Natural killer cell treated with Interleukin-12 subunit alpha and Interleukin-12 subunit beta and Interleukin-15 and Interleukin-18, amount 100 ng/mL, for 72 hours (primary cell): ENCODE results near the gene SCNN1A. TPM values are rescaled to one million over a fixed set of nuclear protein-coding genes. Genes with fewer than 3 reads are reported as not detected.

Source experiments
- ATAC-seq, 2 donors: fragments of 150-1000 bp; cut with Tn5 transposase in 1 of 2; sonication (Bioruptor Pico), chemical (Tn5 transposase) in 1 of 2; 2 replicates each; pipeline ENCODE4 v1.10.0; 2021
- DNase-seq: peaks from one replicate; pipeline ENCODE4 v3.0.0; 2022; ENCODE audit warnings: low spot score
- H3K27ac Mint-ChIP-seq, 2 donors: 1 replicate in 1 of 2; 2 replicates in 1 of 2; pipeline ENCODE4 v1.8.0; 2022; ENCODE audit warnings: mixed read lengths in 2 of 2, mild to moderate bottlenecking in 1 of 2, moderate library complexity in 1 of 2
- H3K27me3 Mint-ChIP-seq, 2 donors: 1 replicate in 1 of 2; 2 replicates in 1 of 2; pipeline ENCODE4 v1.8.0; 2022; ENCODE audit warnings: mixed read lengths in 2 of 2
- H3K36me3 Mint-ChIP-seq: one replicate; pipeline ENCODE4 v1.8.0; 2022; ENCODE audit warnings: mixed read lengths
- H3K4me1 Mint-ChIP-seq, 2 donors: 1 replicate in 1 of 2; 2 replicates in 1 of 2; pipeline ENCODE4 v1.8.0; 2022; ENCODE audit warnings: low read depth in 2 of 2, mixed read lengths in 2 of 2, mild to moderate bottlenecking in 1 of 2
- H3K4me3 Mint-ChIP-seq: one replicate; pipeline ENCODE4 v1.8.0; 2022; ENCODE audit warnings: mixed read lengths
- H3K9me3 Mint-ChIP-seq: 2 replicates; pipeline ENCODE4 v1.8.0; 2022; ENCODE audit warnings: mixed read lengths
- total RNA-seq, 2 donors: library from RNA; stranded (reverse); gene quantifications; one replicate each; pipeline ENCODE4 v1.2.3, GENCODE V29; 2022

The SCNN1A gene
- total RNA-seq, 2 donors from 2014 or later, result not detected

GRCh38 chr12:6334359-6334758 lies 41.0 kb downstream of the SCNN1A start:
- H3K4me3 Mint-ChIP-seq, result no peak overlapping the region
- DNase-seq (no peak), ATAC-seq (no peak)
- no peaks in the 10 kb centered on the region for H3K9me3 Mint-ChIP-seq
- peaks cover 50% of the 10 kb centered on the region in 2 donors for H3K4me1 Mint-ChIP-seq
- no peak overlapping the region for H3K27ac Mint-ChIP-seq
- peaks cover 18% of the 10 kb centered on the region for H3K36me3 Mint-ChIP-seq
- no peaks in the 10 kb centered on the region for H3K27me3 Mint-ChIP-seq

- DNase-seq, result no peak
- H3K4me3 Mint-ChIP-seq, result no peak overlapping the region
- no peak overlapping the region for H3K27ac Mint-ChIP-seq
- ATAC-seq, result peak in 1 of 2 donors; percentile 51
- no peaks in the 10 kb centered on the region for H3K9me3 Mint-ChIP-seq
- peaks cover 18% of the 10 kb centered on the region for H3K36me3 Mint-ChIP-seq
- H3K4me1 Mint-ChIP-seq, result peaks cover 50% of the 10 kb centered on the region in 2 donors
- no peaks in the 10 kb centered on the region for H3K27me3 Mint-ChIP-seq
These were observed 41.8 kb downstream of the SCNN1A start for GRCh38 chr12:6333566-6333965.

- no peak for DNase-seq
- Mint-ChIP-seq H3K27ac (no peak overlapping the region), H3K4me1 (peaks cover 50% of the 10 kb centered on the region in 2 donors), H3K27me3 (no peaks in the 10 kb centered on the region), H3K36me3 (peaks cover 18% of the 10 kb centered on the region), H3K4me3 (no peak overlapping the region), H3K9me3 (no peaks in the 10 kb centered on the region)
- no peak for ATAC-seq
These were observed 42.3 kb downstream of the SCNN1A start for GRCh38 chr12:6333029-6333428.

DNA sequence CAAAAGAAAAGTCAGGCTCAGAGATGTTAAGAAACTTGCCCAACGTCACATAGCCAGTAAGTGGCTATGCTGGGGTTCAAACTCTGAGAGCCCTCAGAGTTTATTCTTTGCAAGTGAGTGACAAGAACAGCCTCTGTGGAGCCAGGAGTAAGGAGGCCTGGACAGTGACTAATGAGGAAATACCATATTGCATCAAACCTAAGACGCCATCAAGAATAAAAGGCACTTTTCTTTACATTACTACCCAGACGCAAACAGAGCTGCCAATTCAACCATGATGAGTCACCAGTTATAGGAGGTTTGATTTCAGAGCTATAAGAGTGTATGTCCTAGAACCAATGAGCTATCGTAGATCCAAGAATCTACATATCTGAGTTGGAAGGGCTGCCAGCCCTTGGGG lies 42.9 kb downstream of the SCNN1A start:
- no peaks in the 10 kb centered on the region for H3K9me3 Mint-ChIP-seq
- no peak overlapping the region for H3K4me3 Mint-ChIP-seq
- no peaks in the 10 kb centered on the region for H3K27me3 Mint-ChIP-seq
- peaks cover 18% of the 10 kb centered on the region for H3K36me3 Mint-ChIP-seq
- H3K4me1 Mint-ChIP-seq, result peaks cover 50% of the 10 kb centered on the region in 2 donors
- H3K27ac Mint-ChIP-seq, result no peak overlapping the region
- ATAC-seq (peak; percentile 0 to 33), DNase-seq (no peak)

DNA sequence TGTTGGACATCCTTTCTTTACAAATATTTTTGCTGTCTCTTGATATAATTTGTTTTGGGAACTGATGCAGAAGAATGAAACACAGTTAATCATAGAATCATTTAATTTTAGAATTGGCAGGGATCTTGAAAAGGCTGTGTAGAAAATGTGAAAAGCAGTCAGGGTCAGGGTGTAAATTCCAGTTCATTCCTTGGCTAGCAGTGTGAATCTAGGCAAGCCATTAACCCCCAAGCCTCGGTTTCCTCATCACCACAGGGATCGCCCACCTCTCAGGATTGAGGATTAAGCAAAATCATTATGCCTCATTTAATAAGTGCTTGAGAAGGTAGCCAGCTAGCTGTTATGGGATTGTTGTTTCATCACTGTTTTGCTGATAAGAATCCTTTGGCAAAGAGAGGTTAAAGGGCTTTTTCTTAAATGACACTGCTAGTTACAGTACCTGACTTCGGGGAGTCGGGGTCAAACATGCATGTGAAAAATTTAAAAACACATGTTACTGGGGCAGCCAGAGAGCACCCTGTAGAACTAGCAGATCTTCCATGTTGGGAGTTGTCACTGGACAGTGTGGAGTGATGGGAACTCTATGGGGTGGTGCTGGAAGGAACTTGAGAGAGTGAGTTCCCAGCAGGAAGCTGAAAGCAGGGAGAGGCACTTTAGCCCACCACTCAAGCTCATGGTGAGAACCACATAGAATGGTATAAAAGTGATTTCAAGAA lies 44.2 kb downstream of the SCNN1A start:
- H3K9me3 Mint-ChIP-seq, result no peaks in the 10 kb centered on the region
- no peak for DNase-seq
- peaks cover 18% of the 10 kb centered on the region for H3K36me3 Mint-ChIP-seq
- H3K27me3 Mint-ChIP-seq, result no peaks in the 10 kb centered on the region
- H3K4me1 Mint-ChIP-seq, result peaks cover 51 to 52% of the 10 kb centered on the region in 2 donors
- no peak overlapping the region for H3K27ac Mint-ChIP-seq
- peak overlapping the region; percentile 5 for H3K4me3 Mint-ChIP-seq
- no peak for ATAC-seq

DNA sequence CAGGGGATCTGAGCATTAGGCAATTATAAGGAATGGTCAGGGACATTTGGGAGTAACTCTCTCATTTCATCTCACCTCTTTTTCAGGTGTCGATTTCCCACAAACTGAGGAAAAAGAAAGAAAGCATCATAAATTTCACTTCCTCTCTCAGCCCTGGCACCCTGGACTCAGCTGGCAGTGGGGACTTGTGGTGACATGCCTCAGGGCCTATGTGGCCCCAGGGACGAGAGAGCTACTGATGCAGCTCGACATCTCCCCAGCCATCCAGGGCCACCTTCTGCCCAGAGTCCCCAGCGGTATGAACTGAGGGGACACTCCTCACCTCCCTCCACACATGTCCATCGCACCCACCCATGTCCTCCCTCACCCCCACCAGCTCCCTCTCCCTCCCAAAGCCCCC lies 45.2 kb downstream of the SCNN1A start:
- ATAC-seq (no peak), DNase-seq (no peak)
- Mint-ChIP-seq H3K27me3 (no peaks in the 10 kb centered on the region), H3K36me3 (peaks cover 18% of the 10 kb centered on the region), H3K27ac (no peak overlapping the region), H3K9me3 (no peaks in the 10 kb centered on the region), H3K4me1 (peaks cover 49 to 50% of the 10 kb centered on the region in 2 donors), H3K4me3 (no peak overlapping the region)

DNA sequence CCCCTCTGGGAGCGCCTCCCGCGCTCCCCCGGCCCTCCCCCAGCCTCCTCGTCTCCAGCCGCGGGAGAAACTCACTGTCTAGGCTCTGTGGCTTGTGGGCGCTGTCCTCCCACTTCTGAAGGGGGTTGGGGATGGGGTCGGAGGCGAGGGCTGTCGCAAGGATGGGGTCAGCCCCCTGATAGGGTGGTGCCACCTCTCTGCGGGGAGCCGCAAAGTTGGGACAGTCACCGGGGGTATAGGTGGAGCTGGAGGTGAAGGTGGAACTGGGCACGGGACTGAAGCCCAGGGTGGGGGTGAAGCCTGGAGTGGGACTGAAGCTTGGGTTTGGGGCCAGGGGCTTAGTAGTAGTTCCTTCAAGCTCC lies 45.7 kb downstream of the SCNN1A start:
- ATAC-seq, result no peak
- peaks cover 18% of the 10 kb centered on the region for H3K36me3 Mint-ChIP-seq
- no peak for DNase-seq
- no peak overlapping the region for H3K4me3 Mint-ChIP-seq
- H3K27me3 Mint-ChIP-seq, result no peaks in the 10 kb centered on the region
- H3K4me1 Mint-ChIP-seq, result peaks cover 49 to 50% of the 10 kb centered on the region in 2 donors
- H3K9me3 Mint-ChIP-seq, result no peaks in the 10 kb centered on the region
- H3K27ac Mint-ChIP-seq, result no peak overlapping the region

DNA sequence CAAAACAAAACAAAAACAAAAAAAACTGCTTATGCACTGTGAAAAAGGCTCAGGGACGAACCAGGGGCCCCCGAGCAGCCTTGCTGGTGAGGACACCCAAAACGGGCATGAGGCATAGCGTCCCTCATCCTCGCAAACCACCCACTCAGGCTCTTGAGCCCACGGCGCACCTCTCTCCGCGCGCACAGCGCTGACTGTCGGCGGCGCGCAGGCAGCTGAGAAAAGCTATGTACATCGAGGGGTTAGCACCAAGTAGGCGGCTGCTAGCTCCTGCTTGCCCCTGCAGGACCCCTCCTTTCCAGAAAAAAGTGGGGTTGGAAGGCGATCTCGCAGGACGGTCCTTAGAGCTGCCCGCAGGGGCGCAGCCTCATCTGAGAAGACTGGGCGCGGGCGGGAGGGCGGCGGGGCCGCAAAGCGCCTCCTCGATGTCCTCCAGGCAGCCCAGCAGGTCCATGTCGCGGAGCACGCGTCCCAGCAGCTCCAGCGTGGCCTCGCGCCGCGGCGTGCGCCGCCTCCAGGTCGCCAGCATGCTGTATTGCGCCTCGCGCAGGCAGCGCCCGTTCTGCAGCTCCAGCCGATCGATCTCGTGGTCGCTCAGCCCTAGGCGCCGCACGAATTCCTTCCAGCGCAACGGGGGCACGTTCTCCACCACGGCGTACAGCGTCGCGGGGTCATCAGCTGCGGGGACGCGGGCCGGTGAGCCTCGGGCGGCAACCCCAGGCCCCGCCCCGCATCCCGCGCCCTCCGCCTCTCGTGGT lies 46.2 kb downstream of the SCNN1A start:
- Mint-ChIP-seq H3K27ac (no peak overlapping the region), H3K4me3 (no peak overlapping the region), H3K36me3 (peaks cover 18% of the 10 kb centered on the region), H3K27me3 (no peaks in the 10 kb centered on the region), H3K4me1 (peaks cover 50 to 51% of the 10 kb centered on the region in 2 donors), H3K9me3 (no peaks in the 10 kb centered on the region)
- no peak for ATAC-seq
- no peak for DNase-seq

GRCh38 chr12:6328045-6328779 lies 47.2 kb downstream of the SCNN1A start:
- peaks cover 18% of the 10 kb centered on the region for H3K36me3 Mint-ChIP-seq
- no peak for DNase-seq
- H3K4me3 Mint-ChIP-seq, result no peak overlapping the region
- H3K27me3 Mint-ChIP-seq, result no peaks in the 10 kb centered on the region
- no peak overlapping the region for H3K27ac Mint-ChIP-seq
- peaks cover 48 to 49% of the 10 kb centered on the region in 2 donors for H3K4me1 Mint-ChIP-seq
- ATAC-seq, result no peak
- H3K9me3 Mint-ChIP-seq, result no peaks in the 10 kb centered on the region

DNA sequence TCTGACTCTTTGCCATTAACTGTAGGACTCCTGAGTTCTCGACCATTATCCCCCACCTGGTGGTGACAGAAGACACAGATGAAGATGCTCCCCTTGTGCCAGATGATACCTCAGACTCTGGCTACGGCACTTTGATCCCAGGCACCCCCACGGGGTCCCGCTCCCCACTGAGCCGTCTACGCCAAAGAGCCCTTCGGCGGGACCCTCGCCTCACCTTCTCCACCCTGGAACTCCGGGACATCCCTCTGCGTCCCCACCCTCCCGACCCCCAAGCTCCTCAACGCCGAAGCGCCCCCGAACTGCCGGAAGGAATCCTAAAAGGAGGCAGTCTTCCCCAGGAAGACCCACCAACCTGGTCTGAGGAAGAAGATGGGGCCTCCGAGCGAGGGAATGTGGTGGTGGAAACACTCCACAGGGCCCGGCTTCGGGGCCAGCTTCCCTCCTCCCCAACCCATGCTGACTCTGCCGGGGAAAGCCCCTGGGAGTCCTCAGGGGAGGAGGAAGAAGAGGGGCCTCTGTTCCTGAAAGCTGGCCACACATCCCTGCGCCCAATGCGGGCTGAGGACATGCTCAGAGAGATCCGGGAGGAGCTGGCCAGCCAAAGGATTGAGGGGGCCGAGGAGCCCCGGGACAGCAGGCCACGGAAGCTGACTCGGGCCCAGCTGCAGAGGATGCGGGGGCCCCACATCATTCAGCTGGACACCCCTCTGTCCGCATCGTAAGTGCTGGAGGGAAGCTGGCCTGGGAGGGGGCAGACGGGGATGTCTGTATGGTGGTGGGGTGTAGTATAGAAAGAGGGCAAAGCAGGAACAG lies 47.9 kb downstream of the SCNN1A start:
- Mint-ChIP-seq H3K4me3 (no peak overlapping the region), H3K27ac (no peak overlapping the region), H3K36me3 (peaks cover 12% of the 10 kb centered on the region), H3K9me3 (no peaks in the 10 kb centered on the region), H3K4me1 (peaks cover 45 to 46% of the 10 kb centered on the region in 2 donors), H3K27me3 (no peaks in the 10 kb centered on the region)
- ATAC-seq (no peak), DNase-seq (no peak)

- H3K4me3 Mint-ChIP-seq, result no peak overlapping the region
- peaks cover 8% of the 10 kb centered on the region for H3K36me3 Mint-ChIP-seq
- peak in 1 of 2 donors; percentile 47 for ATAC-seq
- peaks cover 43 to 46% of the 10 kb centered on the region in 2 donors for H3K4me1 Mint-ChIP-seq
- H3K9me3 Mint-ChIP-seq, result no peaks in the 10 kb centered on the region
- peak overlapping the region; percentile 71 to 91 for H3K27ac Mint-ChIP-seq
- H3K27me3 Mint-ChIP-seq, result no peaks in the 10 kb centered on the region
- DNase-seq, result no peak
These were observed 48.8 kb downstream of the SCNN1A start for GRCh38 chr12:6326316-6327228.

DNA sequence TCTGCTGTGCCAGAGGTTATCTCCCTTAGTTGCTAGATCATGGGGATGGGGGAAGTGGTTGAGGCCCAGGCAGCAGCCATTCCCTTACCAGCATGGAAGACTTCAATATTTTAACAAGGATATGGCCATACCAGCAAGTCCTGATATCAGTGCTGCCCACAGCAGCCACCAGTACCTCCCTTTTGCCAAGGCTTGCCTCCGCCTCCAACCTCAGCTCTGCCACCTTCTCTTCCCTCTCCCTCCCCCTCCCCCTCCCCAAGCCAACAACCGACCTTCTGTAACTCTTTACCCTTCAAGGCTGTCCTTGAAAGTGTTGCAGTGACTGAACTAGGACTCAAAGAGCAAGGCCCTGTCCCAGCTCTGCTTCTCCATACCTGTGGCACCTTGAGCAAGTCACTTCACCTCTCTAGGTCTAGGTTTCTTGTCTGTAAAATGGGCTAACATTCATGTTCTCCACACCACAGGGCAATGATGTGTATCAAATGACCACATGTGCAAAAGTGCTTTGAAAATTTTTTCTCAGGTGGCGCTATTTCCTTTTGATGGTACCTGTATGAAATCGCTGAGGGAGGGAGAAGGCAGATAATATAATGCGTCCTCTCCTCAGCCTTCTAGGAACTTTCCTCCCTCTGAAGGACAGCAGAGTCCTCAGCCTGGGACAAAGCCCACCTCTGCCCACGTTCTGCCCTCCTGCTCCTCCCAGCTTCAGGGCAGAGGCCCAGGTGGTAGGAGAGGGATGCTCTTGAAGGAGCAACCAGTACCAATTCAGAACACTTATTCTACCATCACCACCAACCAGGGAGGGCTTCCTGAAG lies 50.2 kb downstream of the SCNN1A start:
- ATAC-seq (no peak), DNase-seq (no peak)
- Mint-ChIP-seq H3K4me3 (peak overlapping the region; percentile 15), H3K36me3 (no peaks in the 10 kb centered on the region), H3K9me3 (no peaks in the 10 kb centered on the region), H3K27me3 (no peaks in the 10 kb centered on the region), H3K27ac (peak overlapping the region; percentile 78 to 91), H3K4me1 (peaks cover 38 to 43% of the 10 kb centered on the region in 2 donors)
